22Rv1 (cell line): Measurements from ENCODE around the gene FOXS1.

Experiments used
- ZFX ChIP-seq: fragments of 450-650 bp; IDR thresholded peaks from 2 replicates; pipeline ENCODE4 v1.6.1; 2017; ENCODE audit warnings: antibody characterized with exemption, borderline replicate concordance
- TF ChIP-seq, protein P1 (sequence below): fragments of 450-650 bp; IDR thresholded peaks from 2 replicates; pipeline ENCODE4 v1.5.1; 2017; ENCODE audit warnings: mild to moderate bottlenecking

DNA sequence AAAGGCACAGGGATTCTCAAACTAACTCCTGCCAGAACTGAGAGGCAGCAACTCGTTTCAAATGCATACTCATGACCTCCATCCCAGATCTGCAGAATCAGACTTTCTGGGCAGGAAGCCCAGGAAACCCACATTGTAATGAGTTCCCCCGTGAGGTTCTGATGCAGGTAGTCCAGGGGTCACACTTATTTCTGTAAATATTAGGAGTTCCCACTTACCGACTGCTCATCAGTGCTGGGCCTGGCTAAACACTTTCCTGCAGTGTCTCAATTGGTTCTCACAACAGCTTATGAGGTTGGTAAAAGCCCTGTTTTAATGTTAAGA lies 13.3 kb upstream of the FOXS1 start:
- TF ChIP-seq, protein P1, sequence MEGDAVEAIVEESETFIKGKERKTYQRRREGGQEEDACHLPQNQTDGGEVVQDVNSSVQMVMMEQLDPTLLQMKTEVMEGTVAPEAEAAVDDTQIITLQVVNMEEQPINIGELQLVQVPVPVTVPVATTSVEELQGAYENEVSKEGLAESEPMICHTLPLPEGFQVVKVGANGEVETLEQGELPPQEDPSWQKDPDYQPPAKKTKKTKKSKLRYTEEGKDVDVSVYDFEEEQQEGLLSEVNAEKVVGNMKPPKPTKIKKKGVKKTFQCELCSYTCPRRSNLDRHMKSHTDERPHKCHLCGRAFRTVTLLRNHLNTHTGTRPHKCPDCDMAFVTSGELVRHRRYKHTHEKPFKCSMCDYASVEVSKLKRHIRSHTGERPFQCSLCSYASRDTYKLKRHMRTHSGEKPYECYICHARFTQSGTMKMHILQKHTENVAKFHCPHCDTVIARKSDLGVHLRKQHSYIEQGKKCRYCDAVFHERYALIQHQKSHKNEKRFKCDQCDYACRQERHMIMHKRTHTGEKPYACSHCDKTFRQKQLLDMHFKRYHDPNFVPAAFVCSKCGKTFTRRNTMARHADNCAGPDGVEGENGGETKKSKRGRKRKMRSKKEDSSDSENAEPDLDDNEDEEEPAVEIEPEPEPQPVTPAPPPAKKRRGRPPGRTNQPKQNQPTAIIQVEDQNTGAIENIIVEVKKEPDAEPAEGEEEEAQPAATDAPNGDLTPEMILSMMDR, result no peak
- TF ChIP-seq ZFX, result no peak
